GM12873 (cell line): ENCODE measurements around the gene AP3D1.

Experiments used
- TF ChIP-seq, protein P1 (sequence below): IDR thresholded peaks from 2 replicates; pipeline ENCODE4 v1.5.1; 2012; ENCODE audit warnings: low read depth, mild to moderate bottlenecking, moderate library complexity, low read length, control low read depth; ENCODE audit not compliant: insufficient read depth; ENCODE audit errors: missing control alignments

The AP3D1 gene

DNA sequence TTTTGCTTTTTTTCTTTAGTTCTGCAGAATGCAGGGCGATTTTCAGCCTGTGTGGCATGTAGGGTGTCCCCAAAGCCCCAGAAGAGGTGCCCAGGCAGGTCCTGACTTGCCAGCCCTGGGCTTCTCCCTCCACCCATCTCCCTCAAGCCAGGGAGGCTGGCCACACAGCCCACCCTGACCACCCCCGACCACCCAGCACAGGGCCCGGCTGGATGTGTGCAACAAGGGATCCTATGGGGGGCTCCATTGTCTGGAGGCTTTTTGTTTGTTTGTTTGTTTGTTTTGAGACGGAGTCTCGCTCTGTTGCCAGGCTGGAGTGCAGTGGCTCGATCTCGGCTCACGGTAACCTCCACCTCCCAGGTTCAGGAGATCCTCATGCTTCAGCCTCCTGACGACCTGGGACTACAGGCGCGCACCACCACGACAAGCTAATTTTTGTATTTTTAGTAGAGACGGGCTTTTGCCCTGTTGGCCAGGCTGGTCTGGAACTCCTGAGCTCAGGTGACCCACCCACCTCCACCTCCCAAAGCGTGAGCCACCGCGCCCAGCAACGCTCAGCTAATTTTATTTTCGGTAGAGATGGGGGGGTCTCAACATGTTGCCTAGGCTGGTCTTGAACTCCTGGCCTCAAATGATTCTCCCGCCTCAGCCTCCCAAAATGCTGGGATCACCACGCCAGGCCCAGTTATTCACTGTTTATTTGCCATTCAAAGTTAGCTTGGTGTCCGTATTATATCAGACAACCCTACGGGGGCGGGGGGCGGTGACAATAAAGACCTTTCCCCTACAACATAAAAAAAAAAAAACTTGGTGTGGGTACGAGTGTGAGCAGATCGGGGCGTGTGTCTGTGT is 92.6 kb downstream of the AP3D1 start:
- TF ChIP-seq, protein P1, sequence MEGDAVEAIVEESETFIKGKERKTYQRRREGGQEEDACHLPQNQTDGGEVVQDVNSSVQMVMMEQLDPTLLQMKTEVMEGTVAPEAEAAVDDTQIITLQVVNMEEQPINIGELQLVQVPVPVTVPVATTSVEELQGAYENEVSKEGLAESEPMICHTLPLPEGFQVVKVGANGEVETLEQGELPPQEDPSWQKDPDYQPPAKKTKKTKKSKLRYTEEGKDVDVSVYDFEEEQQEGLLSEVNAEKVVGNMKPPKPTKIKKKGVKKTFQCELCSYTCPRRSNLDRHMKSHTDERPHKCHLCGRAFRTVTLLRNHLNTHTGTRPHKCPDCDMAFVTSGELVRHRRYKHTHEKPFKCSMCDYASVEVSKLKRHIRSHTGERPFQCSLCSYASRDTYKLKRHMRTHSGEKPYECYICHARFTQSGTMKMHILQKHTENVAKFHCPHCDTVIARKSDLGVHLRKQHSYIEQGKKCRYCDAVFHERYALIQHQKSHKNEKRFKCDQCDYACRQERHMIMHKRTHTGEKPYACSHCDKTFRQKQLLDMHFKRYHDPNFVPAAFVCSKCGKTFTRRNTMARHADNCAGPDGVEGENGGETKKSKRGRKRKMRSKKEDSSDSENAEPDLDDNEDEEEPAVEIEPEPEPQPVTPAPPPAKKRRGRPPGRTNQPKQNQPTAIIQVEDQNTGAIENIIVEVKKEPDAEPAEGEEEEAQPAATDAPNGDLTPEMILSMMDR = no peak

DNA sequence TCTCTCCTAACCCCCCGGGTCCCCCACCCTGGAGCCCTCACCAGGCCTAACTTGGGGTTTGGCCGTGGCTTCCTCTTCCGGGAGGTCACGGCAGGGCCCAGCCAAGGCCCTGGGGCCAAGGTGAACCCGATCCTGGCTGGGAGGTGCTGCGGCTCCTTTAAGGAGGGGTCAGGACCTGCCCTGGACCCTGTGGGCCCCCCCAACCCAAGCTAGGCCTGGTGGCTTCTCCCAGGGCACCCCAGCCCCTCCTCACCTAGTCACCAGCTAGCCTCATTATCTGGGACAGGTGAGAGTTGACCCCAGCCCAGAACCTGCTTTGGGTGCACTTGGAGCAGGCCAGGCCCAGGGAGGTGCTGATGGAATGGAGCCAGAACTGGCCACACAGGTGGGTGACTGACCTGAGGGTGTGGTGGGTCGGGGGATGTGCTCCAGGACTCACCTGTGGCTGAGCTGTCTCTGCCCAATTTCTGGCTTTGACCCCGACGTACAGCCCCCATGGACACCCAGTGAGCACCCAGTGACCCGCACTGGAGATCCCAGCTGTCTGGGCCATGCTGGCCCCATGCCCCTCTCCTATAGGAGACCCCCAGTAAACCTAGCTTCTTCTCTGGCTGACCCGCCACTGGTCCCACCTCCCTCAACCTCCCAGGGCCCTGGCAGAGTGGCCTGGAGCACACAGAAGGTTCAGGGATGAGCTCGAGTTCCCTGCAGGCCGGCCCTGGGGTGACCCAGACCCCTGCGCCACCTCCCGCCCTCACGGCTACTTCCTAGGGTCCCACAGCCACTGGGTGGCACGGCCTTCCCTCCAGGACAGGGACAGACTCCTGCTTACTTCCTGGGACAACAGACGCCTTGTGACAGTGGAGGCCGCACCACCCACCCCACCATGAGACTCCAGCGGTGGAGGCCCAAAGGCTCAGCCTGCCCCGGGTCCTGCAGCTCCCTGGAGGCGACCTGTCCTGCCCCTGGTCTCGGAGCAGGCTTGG is 93.6 kb downstream of the AP3D1 start:
- TF ChIP-seq, protein P1 = no peak

- TF ChIP-seq, protein P1 = no peak
Measured at GRCh38 chr19:2056837-2057192, 94.6 kb downstream of the AP3D1 start.

- TF ChIP-seq, protein P1 = peak; percentile 3
Measured at GRCh38 chr19:2055931-2056836, 95.2 kb downstream of the AP3D1 start.

- TF ChIP-seq, protein P1 = no peak
Measured at GRCh38 chr19:2054763-2055162, 96.6 kb downstream of the AP3D1 start.

GRCh38 chr19:2053601-2054389 is 97.6 kb downstream of the AP3D1 start:
- TF ChIP-seq, protein P1 = no peak
